Measurements from ENCODE around the gene MRPL42. TPM values are rescaled to one million over a fixed set of nuclear protein-coding genes. Genes with fewer than 3 reads are reported as not detected.

Gene MRPL42
- total RNA-seq, 2 donors from 2014 or later, result 91.1 to 131 TPM

GRCh38 chr12:93509506-93509905 lies 42.2 kb downstream of the MRPL42 start:
- Mint-ChIP-seq H3K27me3 (ENCODE audit: insufficient read depth) (no peaks in the 10 kb centered on the region), H3K4me1 (no peaks in the 10 kb centered on the region), H3K9me3 (no peaks in the 10 kb centered on the region), H3K27ac (no peak overlapping the region), H3K4me3 (no peak overlapping the region), H3K36me3 (ENCODE audit: low read depth) (peaks cover 17% of the 10 kb centered on the region)
- WGBS, 2 experiments (ENCODE audit: insufficient coverage in 1 of 2, insufficient read length in 1 of 2), result 89 to 100% methylated on average over 1 of the region's 1 CpG
- H3K27ac ChIP-seq (ENCODE audit: low read depth, low read length), result no peak overlapping the region
- TF ChIP-seq, protein P1, sequence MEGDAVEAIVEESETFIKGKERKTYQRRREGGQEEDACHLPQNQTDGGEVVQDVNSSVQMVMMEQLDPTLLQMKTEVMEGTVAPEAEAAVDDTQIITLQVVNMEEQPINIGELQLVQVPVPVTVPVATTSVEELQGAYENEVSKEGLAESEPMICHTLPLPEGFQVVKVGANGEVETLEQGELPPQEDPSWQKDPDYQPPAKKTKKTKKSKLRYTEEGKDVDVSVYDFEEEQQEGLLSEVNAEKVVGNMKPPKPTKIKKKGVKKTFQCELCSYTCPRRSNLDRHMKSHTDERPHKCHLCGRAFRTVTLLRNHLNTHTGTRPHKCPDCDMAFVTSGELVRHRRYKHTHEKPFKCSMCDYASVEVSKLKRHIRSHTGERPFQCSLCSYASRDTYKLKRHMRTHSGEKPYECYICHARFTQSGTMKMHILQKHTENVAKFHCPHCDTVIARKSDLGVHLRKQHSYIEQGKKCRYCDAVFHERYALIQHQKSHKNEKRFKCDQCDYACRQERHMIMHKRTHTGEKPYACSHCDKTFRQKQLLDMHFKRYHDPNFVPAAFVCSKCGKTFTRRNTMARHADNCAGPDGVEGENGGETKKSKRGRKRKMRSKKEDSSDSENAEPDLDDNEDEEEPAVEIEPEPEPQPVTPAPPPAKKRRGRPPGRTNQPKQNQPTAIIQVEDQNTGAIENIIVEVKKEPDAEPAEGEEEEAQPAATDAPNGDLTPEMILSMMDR (conservative IDR thresholded peaks at IDR 0.05), result no peak
- no peaks in the 10 kb centered on the region for H3K4me1 ChIP-seq (ENCODE audit: control insufficient read depth, insufficient read depth, low read length)
- no peak overlapping the region for H3K4me3 ChIP-seq (ENCODE audit: low read length)
- H3K9ac ChIP-seq (ENCODE audit: extremely low read depth, low read length, poor library complexity, severe bottlenecking), result no peak overlapping the region
- no peaks in the 10 kb centered on the region for H3K27me3 ChIP-seq (ENCODE audit: control insufficient read depth, insufficient read depth, low read length, poor library complexity, severe bottlenecking)
- DNase-seq, result no peak
- no peaks in the 10 kb centered on the region for H3K9me3 ChIP-seq (ENCODE audit: control insufficient read depth, low read length)
- peaks cover 21% of the 10 kb centered on the region for H3K36me3 ChIP-seq (ENCODE audit: control insufficient read depth, insufficient read depth, low read length)

GRCh38 chr12:93514853-93515252 lies 47.5 kb downstream of the MRPL42 start:
- no peak overlapping the region for H3K4me3 Mint-ChIP-seq
- H3K27me3 Mint-ChIP-seq (ENCODE audit: insufficient read depth), result no peaks in the 10 kb centered on the region
- TF ChIP-seq, protein P1 (conservative IDR thresholded peaks at IDR 0.05), result no peak
- Histone ChIP-seq H3K9me3 (ENCODE audit: control insufficient read depth, low read length) (no peaks in the 10 kb centered on the region), H3K4me3 (ENCODE audit: low read length) (no peak overlapping the region), H3K27ac (ENCODE audit: low read depth, low read length) (no peak overlapping the region), H3K9ac (ENCODE audit: extremely low read depth, low read length, poor library complexity, severe bottlenecking) (no peak overlapping the region), H3K27me3 (ENCODE audit: control insufficient read depth, insufficient read depth, low read length, poor library complexity, severe bottlenecking) (no peaks in the 10 kb centered on the region), H3K4me1 (ENCODE audit: control insufficient read depth, insufficient read depth, low read length) (peaks cover 4% of the 10 kb centered on the region), H3K36me3 (ENCODE audit: control insufficient read depth, insufficient read depth, low read length) (peaks cover 7% of the 10 kb centered on the region)
- no peak for DNase-seq
- H3K9me3 Mint-ChIP-seq, result no peaks in the 10 kb centered on the region
- peaks cover 20% of the 10 kb centered on the region for H3K4me1 Mint-ChIP-seq
- H3K36me3 Mint-ChIP-seq (ENCODE audit: low read depth), result peaks cover 4% of the 10 kb centered on the region
- 97 to 98% methylated on average over 3 to 5 of the region's 5 CpGs for WGBS, 2 experiments (ENCODE audit: insufficient coverage in 1 of 2, insufficient read length in 1 of 2)
- no peak overlapping the region for H3K27ac Mint-ChIP-seq

GRCh38 chr12:93518725-93519124 lies 51.4 kb downstream of the MRPL42 start:
- Histone ChIP-seq H3K27ac (ENCODE audit: low read depth, low read length) (no peak overlapping the region), H3K27me3 (ENCODE audit: control insufficient read depth, insufficient read depth, low read length, poor library complexity, severe bottlenecking) (no peaks in the 10 kb centered on the region), H3K9ac (ENCODE audit: extremely low read depth, low read length, poor library complexity, severe bottlenecking) (no peak overlapping the region), H3K9me3 (ENCODE audit: control insufficient read depth, low read length) (no peaks in the 10 kb centered on the region), H3K4me3 (ENCODE audit: low read length) (no peak overlapping the region), H3K36me3 (ENCODE audit: control insufficient read depth, insufficient read depth, low read length) (no peaks in the 10 kb centered on the region), H3K4me1 (ENCODE audit: control insufficient read depth, insufficient read depth, low read length) (peaks cover 6% of the 10 kb centered on the region)
- peak; percentile 32 for DNase-seq
- Mint-ChIP-seq H3K36me3 (ENCODE audit: low read depth) (no peaks in the 10 kb centered on the region), H3K4me1 (peaks cover 32% of the 10 kb centered on the region), H3K9me3 (no peaks in the 10 kb centered on the region), H3K27me3 (ENCODE audit: insufficient read depth) (no peaks in the 10 kb centered on the region), H3K4me3 (no peak overlapping the region), H3K27ac (peak overlapping the region; percentile 62)
- TF ChIP-seq, protein P1 (conservative IDR thresholded peaks at IDR 0.05), result no peak
- WGBS, 2 experiments (ENCODE audit: insufficient coverage in 1 of 2, insufficient read length in 1 of 2), result 85 to 90% methylated on average over 5 of the region's 5 CpGs
